Ovary (tissue), 3 donors: Measurements from ENCODE around the gene UPK3BL1.
"Not testable (repeated sequence)": the region's sequence is repeated elsewhere in the genome, so short reads cannot be mapped to it uniquely, and the experiment has no call there.

Experiments used
- CTCF ChIP-seq, 3 donors: fragments of 450-650 bp in 2 of 3; fragments of 200-600 bp in 1 of 3; IDR thresholded peaks; one replicate each; pipeline versions ENCODE4 v1.5.1 to v1.8.0; 2016 to 2022; ENCODE audit warnings: antibody characterized with exemption in 3 of 3, mild to moderate bottlenecking in 1 of 3
- EP300 ChIP-seq: sonication (generic); formaldehyde crosslinking; IDR thresholded peaks from one replicate; pipeline ENCODE4 v1.6.1; 2017; ENCODE audit warnings: antibody characterized with exemption
- POLR2A ChIP-seq: fragments of 450-650 bp; IDR thresholded peaks from one replicate; pipeline ENCODE4 v1.6.1; 2017; ENCODE audit warnings: antibody characterized with exemption, mild to moderate bottlenecking, moderate library complexity
- donor health status: DM: no; HTN: no; CAD: no.

GRCh38 chr7:102647813-102648212 lies 5.2 kb upstream of the UPK3BL1 start:
- not testable (repeated sequence) for TF ChIP-seq CTCF (IDR thresholded peaks at IDR 0.05); POLR2A; EP300
